Astrocyte (in vitro differentiated cells and primary cell): ENCODE measurements around the gene TRPC4AP.

Source experiments
- CTCF ChIP-seq: IDR thresholded peaks from 2 replicates; pipeline ENCODE4 v1.5.1; 2011; ENCODE audit warnings: low read depth, mild to moderate bottlenecking, inconsistent platforms, low read length, moderate library complexity; ENCODE audit not compliant: insufficient read depth
- EZH2 ChIP-seq: IDR thresholded peaks from 2 replicates; pipeline ENCODE4 v1.6.1; 2012; ENCODE audit warnings: mild to moderate bottlenecking, low read length, inconsistent platforms; ENCODE audit not compliant: insufficient read depth

- TF ChIP-seq EZH2 (no peak), CTCF (no peak)
Observed at GRCh38 chr20:35133031-35133430, 40.4 kb upstream of the TRPC4AP start.
